Measurements from ENCODE around the gene RASGEF1C. TPM values are rescaled to one million over a fixed set of nuclear protein-coding genes. Genes with fewer than 3 reads are reported as not detected.
"Not testable (repeated sequence)": the region's sequence is repeated elsewhere in the genome, so short reads cannot be mapped to it uniquely, and the experiment has no call there.

Gene RASGEF1C
- total RNA-seq, 1 donor from 2014 or later = under 0.01 TPM

DNA sequence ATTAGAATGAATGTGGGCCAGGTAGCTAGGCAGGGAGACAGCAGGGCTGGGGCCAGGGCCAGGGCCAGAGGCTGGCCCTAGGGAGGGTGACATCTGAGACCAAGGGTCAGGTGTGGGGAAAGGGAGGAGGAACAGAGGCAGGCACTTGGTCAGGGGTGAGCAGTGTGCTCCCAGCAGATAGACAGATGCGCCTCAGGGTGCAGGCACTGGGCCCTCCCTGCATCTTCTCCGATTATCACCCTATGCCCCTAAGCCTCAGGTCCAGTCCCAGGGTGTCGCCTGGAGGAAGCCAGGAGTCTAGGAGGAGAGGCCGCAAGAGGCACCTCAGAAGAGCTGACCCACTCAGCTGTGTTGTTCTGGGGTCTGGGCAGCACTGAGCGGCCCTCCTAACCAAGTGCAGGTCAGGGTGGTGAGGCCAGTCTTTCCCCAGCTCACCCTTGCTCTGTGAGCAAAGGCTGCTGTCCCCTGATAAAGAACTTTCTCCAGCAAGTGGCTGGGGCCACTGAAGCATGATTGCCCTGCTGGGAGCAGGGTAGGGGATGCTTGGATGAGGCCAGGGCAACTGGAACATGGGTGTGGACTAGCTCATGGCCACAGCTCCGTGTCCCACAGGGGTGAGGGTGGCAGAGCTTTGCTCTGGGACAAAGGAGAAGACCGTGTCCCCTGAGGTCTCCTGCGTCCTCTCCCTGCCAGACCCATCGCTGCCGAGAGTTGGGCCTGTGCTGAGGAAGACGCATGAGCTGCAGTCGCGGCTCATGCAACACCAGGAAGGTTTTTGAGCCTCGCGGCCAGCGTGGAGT lies 2.1 kb upstream of the RASGEF1C start:
- DNase-seq (ENCODE audit: low read depth in 2 of 2) = no peak

DNA sequence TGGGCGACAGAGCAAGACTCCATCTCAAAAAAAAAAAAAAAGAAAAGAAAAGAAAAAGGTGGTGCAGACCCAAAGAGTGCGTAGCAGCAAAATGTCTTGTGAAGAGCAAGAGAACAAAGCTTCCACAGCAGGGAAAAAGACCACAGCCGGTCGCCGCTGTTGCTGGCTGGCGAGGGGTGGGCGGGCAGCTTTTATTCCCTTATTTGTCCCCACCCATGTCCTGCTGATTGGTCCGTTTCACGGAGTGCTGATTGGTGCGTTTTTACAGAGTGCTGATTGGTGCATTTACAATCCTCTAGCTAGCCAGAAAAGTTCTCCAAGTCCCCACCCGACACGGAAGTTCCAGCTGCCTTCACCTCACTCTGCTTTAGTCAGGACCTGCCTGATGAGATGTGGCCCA lies 1.1 kb upstream of the RASGEF1C start:
- DNase-seq (ENCODE audit: low read depth in 2 of 2) = not testable (repeated sequence)

DNA sequence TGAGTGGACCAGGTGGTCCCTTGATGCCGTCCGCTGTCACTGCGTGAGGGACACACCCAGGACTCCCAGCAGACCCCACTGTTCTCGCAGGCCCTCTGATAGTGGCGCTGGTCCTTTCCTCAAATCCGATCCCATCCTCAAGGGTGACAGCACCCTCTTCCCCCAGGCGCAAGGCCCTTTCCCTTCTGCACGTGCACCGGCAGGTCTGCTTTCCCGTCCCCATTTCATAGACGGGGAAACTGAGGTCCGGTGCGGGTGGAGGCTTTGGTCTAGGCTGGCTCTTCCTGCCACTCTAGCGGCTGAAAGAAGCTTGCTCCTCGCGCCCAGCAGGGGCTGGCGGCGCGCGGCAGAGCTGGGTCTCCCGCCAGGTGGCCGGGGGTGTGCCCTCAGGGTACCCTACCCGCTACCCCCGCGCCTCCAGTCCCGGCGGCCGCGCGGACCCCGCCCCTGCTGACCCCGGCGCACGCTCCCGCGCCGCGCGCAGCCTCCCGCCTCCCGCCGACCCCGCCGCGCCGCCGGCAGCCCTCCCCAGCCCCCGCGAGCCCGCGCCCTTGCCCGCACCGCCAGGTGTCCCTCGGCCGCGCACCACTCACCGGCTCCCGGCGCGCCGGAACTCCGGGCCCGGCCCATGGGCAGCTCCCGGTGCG lies 453 bp downstream of the RASGEF1C start:
- DNase-seq (ENCODE audit: low read depth in 2 of 2) = peak in 1 of 2 donors; percentile 29

DNA sequence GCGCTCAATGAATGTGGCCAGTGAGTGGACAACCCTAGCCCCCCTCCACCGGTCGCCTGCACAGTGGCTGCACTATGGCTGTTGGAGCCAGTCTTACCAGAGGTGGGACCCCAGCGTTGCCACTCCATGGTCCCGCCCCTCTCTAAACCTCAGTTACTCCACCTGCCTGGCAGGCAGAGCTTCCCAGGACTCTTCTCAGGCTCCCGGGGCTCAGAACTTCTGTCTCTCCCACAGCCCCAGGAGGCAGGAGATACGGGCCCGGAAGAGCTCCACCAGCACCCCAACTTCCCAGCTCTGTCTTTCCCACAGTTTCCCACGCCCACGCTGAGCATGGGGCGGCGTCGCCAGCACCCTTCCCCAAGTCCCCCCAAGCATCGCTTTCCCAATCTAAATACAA lies 975 bp downstream of the RASGEF1C start:
- DNase-seq (ENCODE audit: low read depth in 2 of 2) = no peak

DNA sequence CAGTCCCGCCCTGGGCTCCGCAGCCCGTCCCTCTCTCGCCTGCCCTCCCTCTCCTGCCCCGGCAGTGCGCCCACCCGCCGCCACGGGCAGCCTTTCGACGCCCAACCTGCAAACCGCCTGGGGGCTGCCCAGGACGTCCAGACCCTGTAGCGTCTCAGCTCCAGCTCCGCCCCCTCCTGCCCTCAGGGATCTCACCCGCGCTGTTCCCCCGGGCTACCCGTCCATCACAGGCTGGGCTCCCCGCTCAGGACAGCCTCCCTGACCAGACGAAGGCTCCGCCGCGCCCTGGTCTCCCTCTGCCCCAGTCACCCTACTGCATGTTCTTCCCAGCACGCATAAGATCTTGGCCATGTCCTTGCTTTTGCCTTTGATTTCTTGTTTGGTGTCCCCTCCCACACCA lies 1.4 kb downstream of the RASGEF1C start:
- DNase-seq (ENCODE audit: low read depth in 2 of 2) = no peak

DNA sequence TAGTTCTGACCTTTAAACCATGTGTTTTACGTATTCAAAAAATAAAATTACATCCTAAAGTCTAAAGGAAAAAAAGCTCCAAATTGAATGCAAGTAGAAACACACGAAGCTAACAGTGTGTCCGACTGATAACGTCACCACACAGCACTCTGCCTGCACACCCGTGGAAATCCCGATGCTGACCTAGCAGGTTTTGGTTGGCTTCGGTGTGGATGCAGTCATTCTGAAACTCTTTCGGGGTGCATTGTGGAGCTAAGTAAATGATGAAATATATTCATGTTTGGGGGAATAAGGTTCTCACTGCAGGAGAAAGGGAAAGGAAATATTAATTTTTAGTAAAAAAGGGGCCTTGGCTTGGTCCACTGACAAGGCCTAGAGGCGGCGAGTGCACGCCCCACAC lies 2.0 kb downstream of the RASGEF1C start:
- DNase-seq (ENCODE audit: low read depth in 2 of 2) = no peak

DNA sequence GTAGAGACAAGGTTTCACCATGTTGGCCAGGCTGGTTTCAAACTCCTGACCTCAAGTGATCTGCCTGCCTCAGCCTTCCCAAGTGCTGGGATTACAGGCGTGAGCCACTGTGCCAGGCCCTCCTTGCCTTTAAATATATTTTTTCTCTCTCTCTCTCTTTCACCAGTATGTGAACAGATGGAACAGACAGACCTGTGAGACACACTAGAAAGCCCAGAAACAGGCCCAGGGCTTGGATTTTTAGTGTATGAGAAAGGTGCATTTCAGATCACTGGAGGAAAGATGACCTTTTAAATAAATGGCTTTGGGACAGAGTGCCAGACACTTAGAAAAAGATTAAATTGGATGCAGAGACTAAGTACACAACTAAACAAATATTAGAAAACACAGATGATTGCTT lies 3.1 kb downstream of the RASGEF1C start:
- DNase-seq (ENCODE audit: low read depth in 2 of 2) = no peak

DNA sequence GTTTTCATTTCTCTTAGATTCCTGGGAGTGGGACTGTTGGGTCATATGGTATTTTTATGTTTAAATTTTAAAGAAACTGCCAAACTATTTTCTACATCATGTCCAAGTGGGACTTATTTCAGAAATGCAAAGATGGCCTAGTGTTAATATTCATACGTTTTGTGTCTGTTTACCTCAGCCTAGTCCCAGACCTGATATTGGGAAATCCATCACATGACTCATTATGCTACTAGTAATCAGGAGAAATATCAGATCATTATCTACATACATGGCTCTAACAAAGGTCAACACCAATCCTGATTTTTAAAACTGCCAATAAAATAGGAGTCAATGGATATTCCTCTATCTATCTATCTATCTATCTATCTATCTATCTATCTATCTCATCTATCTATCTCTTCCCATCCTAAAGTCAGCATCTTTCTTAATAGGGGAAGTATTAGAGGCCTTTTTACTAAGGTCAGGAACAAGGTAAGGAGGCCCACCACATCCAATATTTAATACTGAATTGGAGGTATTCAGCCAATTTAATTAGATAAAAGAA lies 4.7 kb downstream of the RASGEF1C start:
- no peak for DNase-seq (ENCODE audit: low read depth in 2 of 2)

DNA sequence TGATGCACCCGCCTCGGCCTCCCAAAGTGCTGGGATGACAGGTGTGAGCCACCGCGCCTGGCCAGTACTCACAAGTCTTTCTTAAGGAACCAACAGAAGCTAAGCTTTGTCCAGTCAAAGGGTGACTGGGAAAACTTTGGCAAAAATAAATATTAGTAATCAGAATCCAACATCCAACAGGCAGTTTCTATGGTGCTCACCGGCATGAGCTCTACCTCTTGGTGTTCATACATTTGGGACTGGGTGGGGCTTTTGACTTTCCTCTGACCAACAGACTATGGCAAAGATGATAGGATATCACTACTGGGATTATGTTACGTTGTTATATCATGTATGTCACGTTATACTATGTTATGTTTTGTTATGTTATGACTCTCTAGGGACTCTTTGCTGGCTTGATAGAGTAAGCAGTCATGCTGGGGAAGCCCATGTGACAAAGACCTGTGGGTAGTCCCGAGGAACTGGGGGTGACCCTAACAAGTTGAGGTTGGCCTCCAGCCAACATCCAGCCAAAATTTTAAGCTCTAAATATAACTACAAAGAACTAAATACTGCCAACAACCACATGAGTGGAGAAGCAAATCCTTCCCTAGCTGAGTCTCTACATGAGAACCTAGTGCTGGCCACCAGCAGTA lies 6.0 kb downstream of the RASGEF1C start:
- DNase-seq (ENCODE audit: low read depth in 2 of 2) = no peak

DNA sequence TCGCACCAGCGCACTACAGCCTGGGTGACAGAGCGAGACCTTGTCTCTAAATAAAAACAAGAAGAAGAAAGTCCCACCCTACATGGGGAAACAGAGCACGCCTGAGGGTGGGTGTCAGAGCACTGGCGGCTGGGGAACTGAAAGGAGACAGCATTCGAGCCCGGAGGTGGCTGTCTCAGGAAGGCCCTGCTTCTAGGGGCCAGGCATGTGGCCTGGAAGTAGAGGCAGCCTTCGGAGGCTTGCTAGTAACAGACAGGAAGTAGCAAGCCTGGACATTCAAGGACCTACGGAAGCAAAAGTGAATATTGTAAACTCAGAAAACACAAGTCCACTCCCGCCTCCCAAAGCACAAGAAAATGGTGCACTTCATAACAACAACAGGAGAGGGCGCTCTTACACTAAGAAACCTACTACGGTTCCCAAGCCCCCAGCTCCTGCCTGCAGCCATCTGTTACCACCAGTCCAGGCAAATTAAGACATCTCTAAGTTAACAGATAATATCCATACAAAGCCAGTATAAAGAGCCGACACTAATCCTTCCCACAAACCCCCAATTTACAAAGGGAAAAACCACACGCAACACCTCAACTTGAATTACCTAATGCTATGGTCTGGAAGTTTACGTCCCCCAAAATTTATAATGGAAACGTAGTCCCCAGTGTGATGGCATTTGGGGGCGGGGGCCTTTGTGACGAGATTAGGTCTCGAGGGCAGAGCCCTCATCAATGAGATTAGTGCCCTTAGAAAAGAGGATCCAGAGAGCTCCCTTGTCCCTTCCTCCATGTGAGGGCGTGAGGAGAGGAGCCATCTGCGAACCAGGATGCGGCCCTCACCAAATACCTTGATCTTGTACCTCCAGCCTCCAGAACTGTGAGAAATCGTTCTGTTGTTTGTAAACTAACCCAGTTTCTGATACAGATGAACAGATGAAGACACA lies 7.7 kb downstream of the RASGEF1C start:
- peak; percentile 53 to 63 for DNase-seq (ENCODE audit: low read depth in 2 of 2)

DNA sequence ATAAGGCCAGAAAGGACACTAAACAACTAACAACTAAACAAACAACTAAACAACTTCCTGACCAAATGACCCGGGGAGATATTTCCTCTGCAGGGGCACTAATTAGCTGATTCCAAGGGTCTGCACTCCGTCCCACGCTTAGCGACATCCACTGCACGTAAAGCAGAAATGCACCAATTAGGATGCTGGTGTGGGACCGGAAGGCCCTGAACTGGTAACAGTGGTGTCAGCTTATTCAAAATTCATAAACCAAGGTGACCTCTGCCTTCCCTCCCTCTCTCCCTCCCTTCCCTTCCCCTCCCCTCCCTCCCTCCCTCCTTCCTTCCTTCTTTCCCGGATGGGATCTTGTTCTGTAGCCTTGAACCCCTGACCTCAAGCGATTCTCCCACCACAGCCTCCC lies 9.6 kb downstream of the RASGEF1C start:
- no peak for DNase-seq (ENCODE audit: low read depth in 2 of 2)

DNA sequence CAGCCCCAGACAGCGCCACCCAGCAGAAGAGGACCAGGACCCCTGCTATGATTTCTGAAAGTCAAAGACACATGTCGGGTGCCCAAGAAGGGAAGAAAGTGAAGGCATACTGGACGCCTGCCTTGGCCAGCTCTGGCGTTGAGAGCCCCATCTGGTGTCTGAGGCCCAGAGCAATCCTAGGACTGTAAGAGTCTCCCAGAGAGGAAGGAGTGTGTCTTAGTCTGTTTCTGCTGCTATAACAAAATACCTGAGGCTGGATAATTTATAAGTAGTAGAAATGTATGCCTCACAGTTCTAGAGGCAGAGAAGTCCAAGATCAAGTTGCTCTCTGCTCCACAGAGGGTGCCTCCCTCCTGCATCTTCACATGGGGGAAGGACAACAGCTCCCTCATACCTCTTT lies 10.8 kb downstream of the RASGEF1C start:
- DNase-seq (ENCODE audit: low read depth in 2 of 2) = no peak

DNA sequence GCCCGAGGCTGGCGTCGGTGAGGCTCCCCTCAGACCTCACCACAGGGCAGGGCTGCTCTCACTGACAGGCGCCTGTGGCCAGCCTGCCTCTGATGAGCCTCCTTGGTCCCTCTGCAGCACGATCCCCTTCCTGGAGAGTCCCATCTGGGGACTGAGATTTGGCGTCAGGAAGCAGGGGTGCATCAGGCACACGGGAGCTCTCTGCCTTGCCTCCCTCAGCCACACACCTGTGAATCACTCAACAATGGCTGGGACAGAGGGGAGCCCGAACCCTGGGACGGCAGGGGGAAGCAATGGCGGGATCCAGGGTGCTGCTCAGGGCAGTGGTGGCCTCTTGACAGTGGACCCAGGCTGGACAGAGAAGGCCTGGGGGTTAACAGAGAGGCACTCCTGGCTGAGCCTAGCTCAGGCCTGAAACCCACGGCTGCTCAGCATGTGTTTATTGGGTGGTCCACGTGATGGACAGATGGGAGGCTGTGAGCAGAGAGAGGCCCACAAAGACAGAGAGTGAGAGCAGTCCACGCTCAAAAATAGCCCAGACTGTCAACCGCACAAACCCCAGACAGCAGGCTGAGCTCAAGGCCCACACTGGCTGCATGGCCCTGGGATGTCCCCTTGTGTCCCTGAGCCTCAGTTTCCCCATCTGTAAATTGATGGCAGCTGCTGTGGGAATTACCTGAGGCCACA lies 11.9 kb downstream of the RASGEF1C start:
- no peak for DNase-seq (ENCODE audit: low read depth in 2 of 2)

DNA sequence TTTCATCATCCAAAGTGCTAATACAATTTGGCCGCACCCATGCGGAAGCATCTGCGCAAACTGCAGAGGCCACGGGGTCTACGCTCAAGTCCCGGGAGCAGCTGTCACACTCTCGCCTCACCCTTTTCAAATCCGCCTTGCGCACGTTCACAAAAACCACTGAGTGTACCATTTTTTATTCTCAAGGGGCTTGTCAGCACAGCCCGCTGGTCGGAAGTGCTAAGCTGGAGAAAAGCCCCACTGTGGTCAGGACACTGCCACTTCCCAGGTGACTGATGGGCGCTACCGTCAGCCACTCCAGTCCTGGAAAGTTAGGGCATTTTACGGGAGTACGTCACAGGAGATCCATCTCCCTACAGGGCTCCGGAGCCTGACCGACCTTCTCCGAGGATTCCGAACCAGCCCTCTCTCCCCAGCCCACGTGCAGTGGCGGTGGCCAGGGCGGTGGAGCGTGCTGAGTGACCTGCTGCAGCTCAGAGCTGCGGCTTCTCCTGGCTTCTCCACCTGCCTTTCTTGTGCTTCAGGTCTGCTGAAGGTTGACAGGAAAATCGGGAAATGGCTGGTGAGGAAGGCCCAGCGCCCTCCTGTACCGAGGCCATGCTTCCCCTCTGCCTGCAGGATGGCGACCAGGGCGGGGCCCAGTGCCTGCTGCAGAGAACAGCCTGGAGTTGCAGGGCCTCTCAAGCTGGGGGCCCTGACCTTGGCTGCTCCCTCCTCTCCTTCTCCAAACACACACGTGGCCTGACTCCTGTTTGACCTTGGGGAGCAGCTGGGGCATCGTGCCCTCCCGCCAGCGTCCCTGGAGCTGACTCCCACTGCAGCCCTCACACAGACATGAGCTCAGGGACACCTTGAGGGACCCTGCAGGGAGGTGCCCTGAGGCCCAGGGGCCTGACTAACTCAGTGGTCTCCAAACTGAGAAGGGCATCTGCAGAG lies 14.3 kb downstream of the RASGEF1C start:
- no peak for DNase-seq (ENCODE audit: low read depth in 2 of 2)

DNA sequence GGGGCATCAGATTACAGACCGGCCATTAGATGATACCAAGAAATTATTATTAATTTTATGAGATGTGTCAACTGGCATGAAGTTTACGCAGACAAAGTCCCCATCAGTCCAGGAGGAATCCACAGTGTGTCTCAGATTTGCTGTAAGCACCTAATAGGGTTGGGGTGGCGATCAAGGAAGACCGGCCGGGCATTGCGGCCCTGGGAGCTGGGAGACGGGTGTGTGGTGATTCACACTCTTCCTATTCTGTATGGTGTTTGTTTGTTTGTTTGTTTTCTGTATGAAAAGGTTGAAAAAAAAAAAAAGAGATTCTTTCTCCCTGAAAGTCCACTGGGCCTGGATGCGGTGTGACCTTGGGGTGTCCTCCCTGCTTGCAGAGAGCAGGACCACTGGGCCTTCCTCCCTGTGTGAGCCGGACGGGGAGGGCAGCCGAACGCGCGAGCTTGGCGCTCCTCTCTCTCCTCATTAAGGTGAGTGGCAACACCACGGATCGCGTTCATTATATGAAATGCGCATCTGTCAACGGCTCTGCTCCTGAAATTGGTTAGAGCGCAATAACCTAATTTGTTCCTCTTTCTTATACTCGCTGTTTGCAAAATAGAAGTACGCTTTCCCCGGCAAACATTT lies 15.1 kb downstream of the RASGEF1C start:
- DNase-seq (ENCODE audit: low read depth in 2 of 2) = no peak

DNA sequence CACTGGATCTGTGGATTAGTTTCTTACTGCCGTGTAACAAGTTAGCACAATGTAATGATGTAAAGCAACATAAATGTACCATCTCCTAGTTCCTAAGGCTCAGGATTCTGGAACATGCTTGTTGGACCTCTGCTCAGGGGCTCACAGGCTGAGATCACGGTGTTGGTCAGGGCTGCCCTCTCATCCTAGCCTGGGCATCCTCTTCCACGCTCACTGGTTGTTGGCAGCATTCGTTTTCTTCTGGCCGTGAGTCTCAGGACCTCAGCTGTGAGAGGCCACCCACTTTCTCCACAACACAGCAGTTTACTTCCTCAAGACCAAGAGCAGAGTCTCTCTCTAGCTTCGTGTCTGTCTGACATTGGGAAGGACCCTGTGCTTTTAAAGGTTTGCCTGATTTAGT lies 17.3 kb downstream of the RASGEF1C start:
- no peak for DNase-seq (ENCODE audit: low read depth in 2 of 2)

DNA sequence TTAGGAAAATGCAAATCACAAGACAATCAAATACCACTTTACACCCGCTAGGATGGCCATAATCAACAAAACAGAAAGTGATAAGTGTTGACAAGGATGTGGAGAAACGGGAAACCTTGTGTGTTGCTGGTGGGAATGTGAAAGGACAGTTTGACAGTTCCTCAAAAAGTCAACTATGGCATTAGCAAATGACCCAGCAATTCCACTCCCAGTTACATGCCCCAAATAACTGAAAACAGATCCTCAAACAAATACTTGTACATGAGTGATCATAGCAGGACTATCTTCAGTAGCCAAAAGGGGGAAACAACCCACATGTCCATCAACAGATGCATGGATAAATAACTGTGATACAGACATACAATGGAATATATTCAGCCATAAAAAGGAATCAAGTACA lies 21.2 kb downstream of the RASGEF1C start:
- no peak for DNase-seq (ENCODE audit: low read depth in 2 of 2)

DNA sequence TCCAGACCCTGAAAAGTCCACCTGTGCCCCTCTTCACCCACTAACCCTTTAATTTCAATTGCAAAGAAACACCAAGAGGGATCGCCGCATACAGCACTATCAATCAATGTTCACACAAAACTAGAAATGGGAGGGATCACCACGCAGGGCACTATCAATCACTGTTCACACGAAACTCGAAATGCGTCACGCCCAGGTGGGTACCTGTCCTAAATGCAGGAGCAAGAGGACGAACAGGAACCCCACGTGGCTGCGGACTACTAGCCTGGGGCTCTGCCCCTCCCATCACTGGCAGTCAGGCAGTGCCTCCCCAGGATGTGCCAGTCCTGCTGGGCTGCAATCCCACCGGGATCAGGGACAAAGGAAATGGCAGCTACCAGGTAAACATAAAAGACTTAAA lies 28.2 kb downstream of the RASGEF1C start:
- DNase-seq (ENCODE audit: low read depth in 2 of 2) = no peak

DNA sequence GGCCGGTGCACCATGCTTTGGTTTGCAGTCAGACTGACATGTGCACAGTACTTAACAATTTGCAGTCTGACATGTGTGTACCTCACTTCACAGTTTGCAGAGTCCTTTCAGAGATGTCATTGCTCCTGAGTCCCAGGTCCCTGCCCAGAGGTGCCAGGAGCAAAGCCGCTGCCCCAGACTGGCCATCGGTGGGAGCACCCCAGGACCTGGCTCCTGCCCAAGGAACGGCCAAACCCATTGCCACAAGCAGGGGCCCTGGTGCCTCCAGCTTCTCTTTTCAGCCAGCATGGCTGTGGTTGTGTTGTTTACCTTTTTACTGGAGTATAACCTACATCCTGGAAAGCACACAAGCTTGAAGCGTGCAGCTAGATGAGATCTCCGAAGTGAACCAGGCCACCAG lies 28.6 kb downstream of the RASGEF1C start:
- no peak for DNase-seq (ENCODE audit: low read depth in 2 of 2)
